ENCODE results near the gene RBMX. TPM values are rescaled to one million over a fixed set of nuclear protein-coding genes. Genes with fewer than 3 reads are reported as not detected.

The RBMX gene
- total RNA-seq, 1 donor from 2014 or later, result 260 TPM

GRCh38 chrX:136851526-136851925 is 29.0 kb downstream of the RBMX start:
- ChIA-PET CTCF (no interaction called here), POLR2A (no interaction called here)
- ATAC-seq (ENCODE audit: low read depth) (no peak), DNase-seq (no peak)
- no peak for TF ChIP-seq CTCF (IDR thresholded peaks at IDR 0.05)
- intact Hi-C loops (cut with micrococcal nuclease), result no loop called here
- no peak overlapping the region for H3K27ac Mint-ChIP-seq
- H3K36me3 Mint-ChIP-seq (ENCODE audit: low read depth), result peaks cover 28% of the 10 kb centered on the region
- peaks cover 10% of the 10 kb centered on the region for H3K4me1 Mint-ChIP-seq
- no peaks in the 10 kb centered on the region for H3K9me3 Mint-ChIP-seq
- no peak overlapping the region for H3K4me3 Mint-ChIP-seq
- no peaks in the 10 kb centered on the region for H3K27me3 Mint-ChIP-seq

- CTCF ChIA-PET, result no interaction called here
- Mint-ChIP-seq H3K27me3 (no peaks in the 10 kb centered on the region), H3K27ac (no peak overlapping the region), H3K36me3 (ENCODE audit: low read depth) (peaks cover 30% of the 10 kb centered on the region), H3K4me3 (no peak overlapping the region), H3K4me1 (peaks cover 5% of the 10 kb centered on the region), H3K9me3 (no peaks in the 10 kb centered on the region)
- intact Hi-C loops (cut with micrococcal nuclease), result no loop called here
- ATAC-seq (ENCODE audit: low read depth) (no peak), DNase-seq (no peak)
- no peak for TF ChIP-seq CTCF (IDR thresholded peaks at IDR 0.05)
- POLR2A ChIA-PET, result no interaction called here
Observed at GRCh38 chrX:136850441-136851175, 29.9 kb downstream of the RBMX start.

- no peaks in the 10 kb centered on the region for H3K9me3 Mint-ChIP-seq
- peaks cover 2% of the 10 kb centered on the region for H3K4me1 Mint-ChIP-seq
- intact Hi-C loops (cut with micrococcal nuclease), result no loop called here
- ATAC-seq (ENCODE audit: low read depth) (no peak), DNase-seq (no peak)
- CTCF ChIA-PET, result no interaction called here
- no peak overlapping the region for H3K4me3 Mint-ChIP-seq
- H3K36me3 Mint-ChIP-seq (ENCODE audit: low read depth), result peaks cover 31% of the 10 kb centered on the region
- POLR2A ChIA-PET, result no interaction called here
- no peak for TF ChIP-seq CTCF (IDR thresholded peaks at IDR 0.05)
- H3K27me3 Mint-ChIP-seq, result no peaks in the 10 kb centered on the region
- no peak overlapping the region for H3K27ac Mint-ChIP-seq
Observed at GRCh38 chrX:136849395-136849794, 31.1 kb downstream of the RBMX start.

- no peak for TF ChIP-seq CTCF (IDR thresholded peaks at IDR 0.05)
- Mint-ChIP-seq H3K4me1 (no peaks in the 10 kb centered on the region), H3K36me3 (ENCODE audit: low read depth) (peaks cover 24% of the 10 kb centered on the region), H3K27ac (no peak overlapping the region), H3K4me3 (no peak overlapping the region), H3K27me3 (no peaks in the 10 kb centered on the region), H3K9me3 (no peaks in the 10 kb centered on the region)
- CTCF ChIA-PET, result no interaction called here
- DNase-seq (no peak), ATAC-seq (ENCODE audit: low read depth) (no peak)
- intact Hi-C loops (cut with micrococcal nuclease), result no loop called here
- POLR2A ChIA-PET, result no interaction called here
Observed at GRCh38 chrX:136847874-136848273, 32.7 kb downstream of the RBMX start.

GRCh38 chrX:136839196-136839595 is 41.3 kb downstream of the RBMX start:
- ATAC-seq (ENCODE audit: low read depth), result no peak
- DNase-seq, result no peak
- ChIA-PET CTCF (no interaction called here), POLR2A (no interaction called here)
- Mint-ChIP-seq H3K4me1 (no peaks in the 10 kb centered on the region), H3K9me3 (no peaks in the 10 kb centered on the region), H3K4me3 (no peak overlapping the region), H3K27ac (no peak overlapping the region), H3K27me3 (no peaks in the 10 kb centered on the region), H3K36me3 (ENCODE audit: low read depth) (peaks cover 3% of the 10 kb centered on the region)
- intact Hi-C loops (cut with micrococcal nuclease), result no loop called here
- no peak for TF ChIP-seq CTCF (IDR thresholded peaks at IDR 0.05)
